Head of caudate nucleus (tissue), 42 donors: Measurements from ENCODE around the gene FARP1.
A peak's percentile ranks its signal among the peaks of the same experiment; 100 is the strongest.

Experiments
- DNase-seq, 42 donors: peaks; one replicate each; pipeline versions ENCODE4 v3.0.0 to v3.0.0-alpha.2; 2020 to 2021; ENCODE audit warnings: mixed read lengths in 7 of 42
- intact Hi-C: fragments of 100-400 bp; cut with DNase I; formaldehyde crosslinking; loops from one replicate; pipeline ENCODE4 v1.15.0; 2022

Gene FARP1

DNA sequence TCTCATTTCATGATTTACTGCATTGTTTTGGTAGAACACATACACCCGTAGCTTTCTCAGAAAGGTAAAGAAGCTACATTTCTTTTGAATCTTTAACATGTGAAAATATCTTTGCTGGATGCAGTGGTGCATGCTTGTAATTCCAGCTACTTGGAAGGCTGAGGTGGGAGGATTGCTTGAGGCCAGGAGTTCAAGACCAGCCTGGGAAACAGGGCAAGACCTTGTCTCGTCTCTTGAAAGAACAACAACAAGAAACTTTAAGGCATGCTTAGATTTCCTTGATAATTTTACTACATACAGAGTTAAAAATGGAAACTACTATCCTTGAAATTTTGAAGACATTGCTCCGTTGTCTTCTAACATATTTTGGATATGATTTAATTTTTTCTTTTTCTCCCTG, 26.4 kb downstream of the FARP1 start:
- intact Hi-C loops, result no loop called here

DNA sequence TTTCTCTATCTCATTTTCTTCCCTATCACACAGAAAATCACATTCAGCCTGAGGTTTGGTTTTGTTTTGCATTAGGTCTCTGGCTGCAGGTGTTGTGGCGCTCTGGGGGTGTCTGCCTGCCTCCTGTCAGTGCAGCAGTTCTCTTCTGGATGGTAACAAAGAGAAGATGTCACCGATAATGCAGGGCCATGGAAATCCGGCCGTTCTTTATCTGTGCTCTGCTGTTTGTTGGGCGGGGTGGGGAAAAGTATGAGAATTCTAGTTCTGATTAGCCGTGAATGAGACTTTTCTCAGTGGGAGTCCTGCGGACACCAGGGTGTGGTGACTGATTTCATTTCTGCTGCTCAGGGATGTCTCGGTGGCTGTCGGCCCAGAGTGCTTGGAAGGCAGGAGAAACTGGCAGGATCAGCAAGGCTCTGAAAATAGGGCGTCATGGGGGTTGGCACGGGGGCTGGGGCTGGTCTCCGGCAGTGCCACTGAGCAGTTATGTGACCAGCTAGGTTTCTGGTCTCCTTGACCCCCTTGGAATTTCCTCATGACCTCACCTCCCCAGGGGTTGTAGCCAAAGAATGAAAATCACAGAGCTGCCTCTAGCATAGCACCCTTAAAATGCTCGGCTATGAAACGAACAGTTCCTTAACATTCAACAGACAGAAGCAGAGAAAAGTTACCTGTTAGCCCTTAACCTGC, 29.2 kb downstream of the FARP1 start:
- peak in 35 of 42 donors; percentile 12 to 68 (median 37) for DNase-seq
- intact Hi-C loops, result no loop called here

More for the DNA sequence above, 26.4 kb downstream of the FARP1 start:
- no peak for DNase-seq

- DNase-seq, result no peak
- intact Hi-C loops, result no loop called here
Measured at GRCh38 chr13:98172590-98173422, 29.9 kb downstream of the FARP1 start.

- peak in 1 of 42 donors; percentile 4 for DNase-seq
- intact Hi-C loops, result no loop called here
Measured at GRCh38 chr13:98173431-98174152, 30.7 kb downstream of the FARP1 start.

DNA sequence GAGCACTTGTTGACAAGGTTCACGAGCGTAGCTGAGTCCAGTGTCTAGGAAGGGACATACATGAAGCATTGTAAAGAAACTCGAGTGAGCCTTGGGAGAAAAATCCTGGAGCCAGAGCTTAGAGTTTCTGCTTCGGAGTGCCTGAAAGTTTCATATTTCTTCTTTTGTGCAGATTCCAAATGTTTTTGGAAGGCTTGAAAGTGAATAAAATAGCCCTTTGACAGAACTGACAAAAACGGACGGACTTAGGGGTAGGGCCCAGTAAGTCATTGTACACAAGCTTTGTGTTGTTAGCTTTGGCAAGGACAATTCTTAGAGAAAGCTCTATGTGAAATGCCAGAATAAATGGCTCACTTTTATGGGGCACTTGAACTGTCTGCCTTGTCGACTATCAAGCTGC, 31.4 kb downstream of the FARP1 start:
- no peak for DNase-seq
- intact Hi-C loops, result no loop called here

DNA sequence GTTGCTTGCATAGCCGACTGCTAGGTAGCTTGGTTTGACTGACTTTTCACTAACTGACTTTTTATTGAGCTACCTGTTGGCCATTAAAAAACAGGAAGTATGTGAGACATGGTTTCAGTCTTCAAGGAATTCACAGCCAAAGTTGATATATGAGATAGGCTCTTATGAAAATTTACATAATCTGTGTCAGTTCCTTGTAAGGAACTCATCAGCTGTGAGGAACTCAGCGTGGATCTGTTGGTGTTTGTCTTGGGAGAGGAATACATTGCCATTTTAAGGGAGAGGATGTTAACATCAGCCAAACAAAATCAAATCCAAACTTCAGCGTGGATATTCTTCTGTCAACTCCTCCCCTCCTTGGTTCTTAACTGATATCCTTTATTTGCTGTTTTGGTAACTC, 32.1 kb downstream of the FARP1 start:
- intact Hi-C loops, result no loop called here
- DNase-seq, result no peak

DNA sequence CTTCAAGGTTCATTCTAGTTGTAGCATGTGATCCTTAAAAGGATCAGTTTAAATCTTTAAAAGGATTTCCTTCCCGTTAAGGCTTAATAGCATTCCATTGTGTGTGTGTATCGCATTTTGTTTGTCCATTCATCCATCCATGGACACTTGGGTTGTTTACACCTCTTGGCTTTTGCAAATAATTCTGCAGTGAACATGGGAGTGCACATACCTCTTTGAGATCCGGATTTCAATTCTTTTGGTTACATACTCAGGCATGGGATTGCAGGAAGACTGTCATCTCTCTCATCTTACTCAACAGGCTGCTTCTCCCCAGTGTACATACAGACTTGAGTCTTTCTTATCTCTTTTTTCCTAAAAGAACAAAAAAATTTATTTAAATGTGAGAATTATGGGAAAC, 32.9 kb downstream of the FARP1 start:
- DNase-seq, result no peak
- intact Hi-C loops, result no loop called here

- intact Hi-C loops, result no loop called here
Measured at GRCh38 chr13:98176777-98177608, 34.1 kb downstream of the FARP1 start, which contains the start of gene RNF113B. RNF113B (minus strand) TSS chr13:98177269; CDS start chr13:98177236, 33 bp downstream.

DNA sequence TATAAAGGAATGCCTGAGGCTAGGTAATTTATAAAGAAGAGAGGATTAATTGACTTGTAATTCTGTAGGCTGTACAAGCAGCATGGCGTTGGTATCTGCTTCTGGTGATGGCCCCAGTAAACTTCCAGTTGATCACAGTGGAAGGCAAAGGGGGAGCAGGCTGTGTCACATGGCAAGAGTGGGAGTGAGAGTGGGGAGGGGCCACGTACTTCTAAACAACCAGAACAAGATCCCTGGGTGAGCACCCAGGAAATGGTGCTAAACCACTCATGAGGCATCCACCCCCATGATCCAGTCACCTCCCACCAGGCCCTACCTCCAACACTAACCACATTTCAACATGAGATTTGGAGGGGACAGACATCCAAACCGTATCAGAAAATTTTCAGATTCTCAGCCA, 37.2 kb downstream of the FARP1 start:
- intact Hi-C loops, result no loop called here
- no peak for DNase-seq

More at GRCh38 chr13:98176777-98177608, 34.1 kb downstream of the FARP1 start, which contains the start of gene RNF113B:
- DNase-seq, result no peak

GRCh38 chr13:98181111-98181815, 38.4 kb downstream of the FARP1 start:
- intact Hi-C loops, result no loop called here
- DNase-seq, result no peak

DNA sequence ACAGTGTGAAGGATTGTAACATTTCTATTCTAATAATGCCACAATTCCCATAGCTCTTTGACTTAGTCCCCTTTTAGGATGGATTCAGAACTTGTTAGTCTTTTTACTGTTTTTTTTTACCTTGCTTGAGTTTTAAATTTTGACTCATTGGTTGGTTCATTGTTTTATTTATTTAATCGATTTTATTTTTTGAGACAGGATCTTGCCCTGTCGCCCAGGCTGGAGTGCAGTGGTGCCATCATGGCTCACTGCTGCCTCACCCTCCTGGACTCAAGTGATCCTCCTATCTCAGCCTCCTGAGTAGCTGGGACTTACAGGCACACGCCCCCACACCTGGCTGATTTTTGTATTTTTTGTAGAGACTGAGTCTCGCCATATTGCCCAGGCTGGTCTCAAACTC, 39.3 kb downstream of the FARP1 start:
- no peak for DNase-seq

GRCh38 chr13:98182589-98182988, 39.7 kb downstream of the FARP1 start:
- intact Hi-C loops, result no loop called here
- no peak for DNase-seq

More for the DNA sequence above, 39.3 kb downstream of the FARP1 start:
- intact Hi-C loops, result no loop called here

DNA sequence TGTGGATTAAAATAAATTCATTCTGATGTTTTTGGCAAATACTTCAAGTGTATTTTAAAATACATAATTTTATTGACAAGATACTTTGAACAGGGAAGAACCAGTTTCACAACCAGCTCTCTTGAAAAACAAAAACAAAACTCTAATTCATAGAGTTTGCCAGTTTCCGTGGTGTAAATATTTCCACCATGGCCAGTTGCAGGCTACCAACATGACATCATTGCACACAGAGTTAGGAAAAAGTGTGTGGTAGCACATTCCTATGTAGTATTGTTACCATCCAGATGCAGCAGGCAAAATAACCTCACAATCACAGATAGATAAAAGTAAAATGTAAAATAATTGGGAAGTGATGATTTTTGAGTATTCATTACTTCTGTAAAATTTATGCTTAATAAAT, 41.9 kb downstream of the FARP1 start:
- intact Hi-C loops, result no loop called here
- DNase-seq, result no peak

DNA sequence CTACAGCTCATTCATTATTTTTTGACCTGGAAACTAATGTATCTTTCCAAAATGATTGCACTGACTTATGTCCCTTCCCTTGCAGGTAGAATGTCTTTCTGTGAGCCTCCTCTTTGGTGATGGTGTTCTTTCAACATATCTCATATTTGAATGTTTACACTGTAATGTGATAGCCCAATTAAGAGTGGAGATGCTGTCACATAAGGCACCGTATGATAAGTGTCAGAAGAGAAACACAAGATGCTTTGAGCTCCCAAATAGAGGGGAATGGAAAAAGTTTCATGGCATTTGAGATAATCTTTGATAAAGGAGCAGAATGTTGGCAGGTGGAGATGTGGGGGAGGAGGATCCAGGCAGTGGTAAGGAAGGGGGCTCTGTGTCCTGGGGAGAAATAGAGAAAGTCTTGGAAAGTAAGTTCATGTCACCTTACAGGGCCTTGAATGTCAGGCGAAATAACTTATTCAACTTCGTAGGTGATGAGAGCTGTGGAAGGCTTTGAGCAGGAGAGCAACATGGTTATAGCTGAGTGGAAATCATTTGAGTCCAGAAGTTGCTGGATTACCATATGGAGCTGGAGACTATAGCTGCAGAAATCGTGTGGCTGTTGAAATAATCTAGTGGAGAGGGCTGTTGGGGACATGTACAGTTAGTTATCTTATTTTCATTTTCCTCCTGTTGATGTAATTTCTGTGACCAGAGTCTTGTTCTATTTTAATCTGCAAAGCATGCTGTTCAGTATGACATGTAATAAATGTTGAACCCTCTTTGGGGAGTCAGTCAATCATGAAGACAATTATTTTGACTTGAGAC, 44.5 kb downstream of the FARP1 start:
- intact Hi-C loops, result no loop called here
- no peak for DNase-seq

DNA sequence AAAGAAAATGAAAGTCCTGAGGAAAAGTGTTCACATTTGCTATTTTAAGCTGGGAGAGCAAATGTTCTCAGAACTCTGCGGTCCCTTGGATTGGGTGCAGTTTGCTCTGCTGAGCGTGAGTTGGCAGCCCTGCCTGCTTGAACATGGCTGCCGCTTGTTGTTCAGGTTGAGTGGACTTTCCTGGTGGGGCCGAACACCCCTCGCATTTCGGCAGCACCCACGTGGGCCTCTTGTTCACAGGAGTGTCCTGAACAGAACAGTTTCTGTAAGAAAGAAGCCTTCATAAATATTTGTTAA, 45.0 kb downstream of the FARP1 start:
- peak in 14 of 42 donors; percentile 18 to 68 (median 31) for DNase-seq
- intact Hi-C loops, result no loop called here

- intact Hi-C loops, result no loop called here
- no peak for DNase-seq
Measured at GRCh38 chr13:98188544-98189166, 45.8 kb downstream of the FARP1 start.

- intact Hi-C loops, result no loop called here
- peak in 1 of 42 donors; percentile 24 for DNase-seq
Measured at GRCh38 chr13:98189841-98190505, 47.1 kb downstream of the FARP1 start.
